Gastrocnemius medialis (tissue), 4 donors: ENCODE data around the gene ALS2CL.

Experiments used
- POLR2A ChIP-seq, 2 donors: fragments of 450-650 bp; IDR thresholded peaks; one replicate each; pipeline ENCODE4 v1.6.1; 2017; ENCODE audit warnings: antibody characterized with exemption in 2 of 2, mild to moderate bottlenecking in 2 of 2, moderate library complexity in 2 of 2
- TF ChIP-seq, protein P1 (sequence below), 5 experiments: fragments of 450-650 bp in 3 of 5; fragments of 200-600 bp in 2 of 5; sonication (generic) in 2 of 5; IDR thresholded peaks in 4 of 5; conservative IDR thresholded peaks in 1 of 5; 1 replicate in 4 of 5; 2 replicates in 1 of 5; pipeline ENCODE4 v1.5.1; 2016 to 2019; ENCODE audit warnings: antibody characterized with exemption in 5 of 5, mild to moderate bottlenecking in 3 of 5, moderate library complexity in 3 of 5

DNA sequence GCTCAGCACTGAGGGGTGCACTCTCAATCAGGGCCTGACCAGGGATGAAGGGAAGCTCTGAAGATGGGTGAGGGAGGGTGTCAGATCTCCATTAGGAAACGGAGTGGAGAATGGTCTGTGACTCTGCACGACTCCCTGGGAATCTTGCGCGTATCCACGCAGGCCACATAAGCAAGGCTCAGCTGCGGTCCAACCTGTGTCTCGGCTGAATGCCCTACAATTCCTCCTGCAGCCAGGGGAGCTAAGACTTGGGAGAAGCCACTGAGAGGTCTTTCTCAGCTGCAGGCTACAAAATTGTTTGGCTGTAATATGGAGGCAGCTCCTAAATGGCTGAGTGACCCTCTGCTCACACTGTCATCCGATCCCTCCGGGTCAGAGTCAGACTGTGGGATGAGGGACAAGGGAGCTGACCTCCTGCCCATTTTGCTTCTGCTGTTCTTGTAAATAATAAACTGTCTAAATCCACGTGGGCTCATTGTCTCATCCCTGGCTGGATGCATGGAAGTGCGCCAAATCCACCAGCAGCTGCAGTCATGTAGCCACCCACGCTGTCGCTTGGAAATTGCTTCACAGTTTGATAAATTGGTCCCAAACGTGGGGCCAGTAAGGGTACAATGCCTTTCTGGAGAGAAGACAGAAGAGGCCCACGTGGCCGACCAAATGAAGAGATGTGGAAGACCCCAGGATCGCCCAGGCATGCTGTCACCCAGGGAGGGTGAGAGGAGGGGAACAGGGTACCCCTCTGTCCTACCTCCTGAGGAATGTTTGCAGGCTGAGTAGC is 30.5 kb downstream of the ALS2CL start:
- TF ChIP-seq, protein P1, sequence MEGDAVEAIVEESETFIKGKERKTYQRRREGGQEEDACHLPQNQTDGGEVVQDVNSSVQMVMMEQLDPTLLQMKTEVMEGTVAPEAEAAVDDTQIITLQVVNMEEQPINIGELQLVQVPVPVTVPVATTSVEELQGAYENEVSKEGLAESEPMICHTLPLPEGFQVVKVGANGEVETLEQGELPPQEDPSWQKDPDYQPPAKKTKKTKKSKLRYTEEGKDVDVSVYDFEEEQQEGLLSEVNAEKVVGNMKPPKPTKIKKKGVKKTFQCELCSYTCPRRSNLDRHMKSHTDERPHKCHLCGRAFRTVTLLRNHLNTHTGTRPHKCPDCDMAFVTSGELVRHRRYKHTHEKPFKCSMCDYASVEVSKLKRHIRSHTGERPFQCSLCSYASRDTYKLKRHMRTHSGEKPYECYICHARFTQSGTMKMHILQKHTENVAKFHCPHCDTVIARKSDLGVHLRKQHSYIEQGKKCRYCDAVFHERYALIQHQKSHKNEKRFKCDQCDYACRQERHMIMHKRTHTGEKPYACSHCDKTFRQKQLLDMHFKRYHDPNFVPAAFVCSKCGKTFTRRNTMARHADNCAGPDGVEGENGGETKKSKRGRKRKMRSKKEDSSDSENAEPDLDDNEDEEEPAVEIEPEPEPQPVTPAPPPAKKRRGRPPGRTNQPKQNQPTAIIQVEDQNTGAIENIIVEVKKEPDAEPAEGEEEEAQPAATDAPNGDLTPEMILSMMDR (IDR thresholded peaks at IDR 0.05 in 4 of 5, conservative IDR thresholded peaks at IDR 0.05 in 1 of 5) = no peak
- TF ChIP-seq POLR2A (IDR thresholded peaks at IDR 0.05) = no peak
